Hematopoietic multipotent progenitor cell treated with erythropoietin and hydrocortisone succinate and interleukin-3 and kit ligand, for 15 days (in vitro differentiated cells): ENCODE results near the gene CAND1.

Experiments used
- DNase-seq: peaks from one replicate; pipeline ENCODE4 v3.0.0-alpha.2; 2015; ENCODE audit warnings: low spot score

CAND1 gene

DNA sequence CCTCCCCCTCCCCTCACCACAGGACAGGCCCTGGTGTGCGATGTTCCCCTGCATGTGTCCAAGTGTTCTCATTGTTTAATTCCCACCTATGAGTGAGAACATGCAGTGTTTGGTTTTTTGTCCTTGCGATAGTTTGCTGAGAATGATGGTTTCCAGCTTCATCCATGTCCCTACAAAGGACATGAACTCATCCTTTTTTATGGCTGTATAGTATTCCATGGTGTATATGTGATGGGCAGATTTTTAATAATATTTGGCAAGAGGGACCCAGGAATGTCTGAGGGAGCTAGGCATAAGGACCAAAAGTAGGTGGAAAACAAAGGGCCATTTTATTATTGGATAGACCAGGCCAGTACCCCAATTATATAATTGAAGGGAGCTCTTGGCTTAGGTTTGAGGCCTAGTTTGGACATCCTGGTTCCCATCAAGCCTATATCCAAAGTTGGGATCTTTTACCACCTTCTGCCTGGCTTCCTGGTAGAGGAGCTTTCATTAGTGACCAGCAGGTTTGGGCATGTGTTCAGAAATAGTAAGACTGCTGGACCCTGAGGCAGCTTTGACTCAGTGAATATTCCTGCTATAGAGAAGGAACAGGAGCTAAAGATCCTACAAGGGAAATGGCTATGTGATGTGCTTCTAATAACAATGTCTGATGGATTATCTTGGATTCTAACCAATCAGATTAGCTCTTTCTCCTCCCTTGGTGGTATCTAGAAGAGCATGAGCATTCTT, 76.0 kb downstream of the CAND1 start:
- DNase-seq: no peak

DNA sequence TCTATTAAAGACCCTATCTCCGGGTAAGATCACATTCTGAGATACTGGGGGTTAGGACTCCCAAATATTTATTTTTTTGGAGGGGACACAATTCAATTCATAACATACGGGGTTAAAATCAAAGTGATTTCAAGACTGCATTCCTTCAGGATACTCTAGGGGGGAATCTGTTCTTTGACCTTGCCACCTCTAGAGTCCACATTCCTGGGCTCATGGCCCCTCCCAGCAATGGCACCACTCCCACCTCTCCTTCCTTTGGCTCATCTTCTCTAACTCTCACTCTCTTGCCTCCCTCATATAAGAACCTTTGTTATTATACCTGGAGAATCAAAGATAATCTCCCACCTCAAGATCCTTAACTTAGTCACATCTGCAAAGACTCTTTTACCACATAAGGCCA, 79.5 kb downstream of the CAND1 start:
- DNase-seq: no peak

DNA sequence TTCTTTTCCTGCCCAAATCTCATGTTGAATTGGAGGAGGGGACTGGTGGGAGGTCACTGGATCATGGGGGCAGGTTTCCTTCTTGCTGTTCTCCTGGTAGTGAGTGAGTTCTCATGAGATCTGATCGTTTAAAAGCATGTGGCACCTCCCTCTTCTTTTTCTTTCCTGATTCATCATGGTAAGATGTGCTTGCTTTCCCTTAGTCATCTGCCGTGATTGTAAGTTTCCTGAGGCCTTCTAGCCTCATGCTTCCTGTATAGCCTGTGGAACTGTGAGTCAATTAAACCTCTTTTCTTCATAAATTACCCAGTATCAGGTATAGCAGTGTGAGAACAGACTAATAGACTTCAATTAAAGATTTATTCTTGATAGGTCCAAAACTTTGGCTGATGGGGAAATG, 83.5 kb downstream of the CAND1 start:
- no peak for DNase-seq

DNA sequence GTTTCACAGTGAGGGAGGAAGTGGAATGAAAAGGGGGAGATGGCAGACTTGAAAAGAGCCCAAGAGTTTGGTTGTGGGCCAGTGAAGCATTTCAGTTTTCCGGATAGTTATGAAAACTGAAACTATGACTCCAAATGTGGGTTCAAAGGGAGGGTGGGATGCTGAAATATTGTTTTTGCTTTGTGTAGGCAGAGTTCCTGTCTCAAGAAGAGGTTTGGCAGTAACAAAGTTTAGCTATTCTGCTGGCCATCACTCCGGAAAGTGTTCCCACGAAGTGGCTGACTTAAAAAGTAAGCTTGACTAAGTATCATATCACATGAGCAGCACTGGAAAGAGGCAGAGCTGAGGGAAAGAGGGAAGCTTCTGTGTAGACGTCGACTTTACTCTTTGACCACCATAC, 85.2 kb downstream of the CAND1 start:
- no peak for DNase-seq

DNA sequence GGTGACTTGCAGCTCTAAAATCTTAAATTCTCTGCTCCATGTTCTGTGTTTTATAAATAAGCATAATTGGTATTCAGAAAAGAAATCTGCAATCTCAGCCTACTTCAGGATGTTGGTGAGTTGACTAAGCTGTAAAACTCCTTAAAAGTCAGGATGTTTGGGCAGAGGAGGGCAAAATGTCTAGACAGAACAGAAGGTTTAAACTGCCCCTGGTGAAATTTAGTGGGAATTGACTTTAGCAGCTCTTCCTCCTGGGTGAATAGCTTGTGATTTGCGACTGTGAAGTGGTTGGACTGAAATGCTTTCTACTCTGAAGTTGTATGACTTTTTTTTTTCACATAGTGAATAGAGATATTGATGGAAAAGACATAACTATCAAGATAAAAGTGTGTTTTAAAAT, 85.8 kb downstream of the CAND1 start:
- no peak for DNase-seq

DNA sequence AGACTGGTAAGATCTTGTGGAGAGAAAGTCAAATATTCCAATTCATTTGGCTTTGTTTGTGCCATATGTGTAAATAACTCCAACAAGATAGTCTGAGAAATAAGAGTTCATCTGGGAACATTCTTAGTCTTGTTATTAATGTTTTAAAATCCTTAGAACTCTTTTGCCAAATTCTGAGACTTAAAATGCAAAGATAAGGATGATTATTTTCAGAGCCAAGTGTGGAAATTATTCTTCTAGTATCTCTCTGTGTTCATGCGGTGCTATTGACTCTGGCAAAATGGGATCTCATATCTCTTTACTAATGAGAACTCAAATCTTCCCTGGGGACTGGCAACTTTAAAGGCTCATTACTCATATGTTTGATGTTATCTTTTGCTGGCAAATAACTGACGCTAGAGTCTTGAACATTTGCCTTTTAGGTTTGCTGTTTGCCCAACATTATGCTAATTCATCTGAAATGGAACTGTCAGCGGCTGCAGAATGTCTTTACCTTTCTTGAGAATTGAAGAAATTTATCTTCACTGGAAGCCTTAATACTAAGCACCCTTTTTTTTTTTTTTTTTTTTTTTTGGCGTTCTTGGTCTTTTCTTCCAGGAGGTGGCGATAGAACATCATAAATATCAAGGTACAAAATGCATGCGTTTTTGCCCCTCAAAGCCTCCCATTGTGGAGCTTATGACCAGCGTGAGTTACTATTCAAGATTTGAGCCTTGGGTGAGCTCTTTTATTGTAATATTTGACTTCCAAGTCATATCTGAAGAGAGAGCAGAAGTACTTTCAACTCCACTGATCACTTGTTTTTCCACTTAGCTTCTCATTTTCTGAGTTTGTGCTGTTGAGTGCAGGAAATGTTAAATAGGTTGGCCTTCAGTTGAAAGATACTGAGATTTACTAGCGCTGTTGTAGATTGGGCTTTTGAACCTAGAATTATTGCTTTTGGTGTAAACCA, 86.5 kb downstream of the CAND1 start:
- peak; percentile 25 for DNase-seq

DNA sequence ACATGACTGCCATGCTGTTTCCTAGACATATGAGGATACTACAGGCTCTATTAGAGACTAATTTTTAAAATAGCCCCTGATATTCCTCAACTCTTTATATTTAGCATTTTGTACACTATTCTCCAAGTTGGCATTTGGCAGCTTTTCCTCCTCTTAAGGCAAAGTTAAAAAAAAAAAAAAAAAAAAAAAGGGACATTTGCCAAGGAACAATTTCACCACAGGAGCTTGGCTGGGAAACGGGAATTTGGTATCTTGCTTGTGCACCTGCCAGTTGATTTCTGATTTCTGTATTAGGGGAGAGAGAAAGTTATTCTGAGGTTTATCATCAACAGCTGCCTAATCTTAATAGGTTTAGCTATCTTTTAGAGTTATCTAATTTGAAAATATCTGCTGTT, 87.2 kb downstream of the CAND1 start:
- no peak for DNase-seq

DNA sequence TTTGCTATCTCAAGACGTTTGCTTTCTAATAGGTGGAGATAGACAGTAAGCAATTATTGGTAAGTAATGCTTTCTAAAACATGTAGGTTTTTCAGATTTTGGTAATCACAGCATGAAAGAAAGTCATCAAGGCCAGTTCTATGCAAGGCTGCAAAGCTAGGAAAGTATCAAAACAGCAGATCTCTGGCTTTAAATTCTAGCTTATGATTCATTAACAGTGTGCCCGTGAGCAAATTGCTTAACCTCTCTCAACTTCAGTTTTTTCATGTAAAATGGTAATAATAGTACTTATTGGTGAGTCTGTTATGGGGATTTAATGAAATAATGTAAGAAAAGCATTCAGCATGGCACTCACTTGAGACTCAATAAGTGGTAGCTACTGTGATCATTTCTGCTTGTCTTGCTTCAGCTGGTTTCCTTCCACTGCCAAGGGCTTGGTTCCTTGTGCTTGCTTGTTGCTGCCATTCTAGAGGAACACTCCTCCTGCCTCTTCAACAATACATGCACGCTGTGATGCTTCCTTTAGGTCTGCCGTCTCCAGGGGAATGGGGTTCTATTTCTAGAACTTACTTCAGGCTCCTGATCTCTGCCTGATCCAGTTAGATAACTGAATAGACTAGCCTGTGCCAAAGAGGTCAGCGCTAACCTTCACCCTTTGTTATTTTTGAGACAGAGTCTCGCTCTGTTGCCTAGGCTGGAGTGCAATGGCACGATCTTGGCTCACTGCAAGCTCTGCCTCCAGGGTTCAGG, 88.4 kb downstream of the CAND1 start:
- DNase-seq: no peak

DNA sequence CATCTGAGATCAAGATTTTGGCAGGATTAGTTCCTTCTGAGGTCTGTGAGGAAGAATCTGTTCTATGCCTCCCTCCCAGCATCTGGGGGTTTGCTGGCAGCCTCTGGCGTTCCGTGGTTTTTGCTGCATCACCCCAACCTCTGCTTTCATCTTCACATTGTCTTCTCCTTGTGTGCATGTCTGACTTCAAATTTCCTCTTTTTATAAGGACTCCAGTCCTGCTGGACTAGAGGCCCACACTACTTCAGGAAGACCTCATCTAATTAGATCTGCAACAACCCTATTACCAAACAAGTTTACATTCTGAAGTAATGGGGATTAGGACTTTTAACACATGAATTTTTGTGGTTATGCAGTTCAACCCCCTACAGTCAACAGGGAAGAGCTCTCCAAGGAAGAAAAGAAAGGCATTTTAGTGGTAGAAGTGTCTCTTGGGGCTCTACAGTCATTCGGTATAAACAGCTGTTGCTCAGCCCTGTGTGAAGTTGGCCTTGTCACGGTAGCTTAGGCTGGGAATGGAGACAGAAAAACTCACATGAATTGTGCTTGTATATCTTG, 89.7 kb downstream of the CAND1 start:
- no peak for DNase-seq

DNA sequence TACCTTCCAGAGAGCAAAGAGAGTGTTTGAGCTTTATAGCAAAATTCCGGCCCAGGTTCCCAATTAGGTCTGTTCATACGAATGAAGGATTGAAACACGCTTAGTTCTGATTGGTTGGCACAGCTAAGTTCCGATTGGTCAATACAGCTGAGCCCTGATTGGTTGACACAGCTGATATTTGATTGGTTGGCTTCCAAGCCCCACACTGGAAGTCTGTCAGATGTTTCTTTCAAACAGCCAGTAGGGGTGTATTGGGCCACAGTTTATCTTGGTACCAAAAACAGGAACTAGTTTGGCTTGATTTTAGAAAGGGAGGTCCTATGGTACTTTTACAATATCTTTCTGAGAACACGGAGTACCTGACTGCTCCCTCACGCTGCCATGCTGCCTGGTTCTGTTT, 93.4 kb downstream of the CAND1 start:
- no peak for DNase-seq

DNA sequence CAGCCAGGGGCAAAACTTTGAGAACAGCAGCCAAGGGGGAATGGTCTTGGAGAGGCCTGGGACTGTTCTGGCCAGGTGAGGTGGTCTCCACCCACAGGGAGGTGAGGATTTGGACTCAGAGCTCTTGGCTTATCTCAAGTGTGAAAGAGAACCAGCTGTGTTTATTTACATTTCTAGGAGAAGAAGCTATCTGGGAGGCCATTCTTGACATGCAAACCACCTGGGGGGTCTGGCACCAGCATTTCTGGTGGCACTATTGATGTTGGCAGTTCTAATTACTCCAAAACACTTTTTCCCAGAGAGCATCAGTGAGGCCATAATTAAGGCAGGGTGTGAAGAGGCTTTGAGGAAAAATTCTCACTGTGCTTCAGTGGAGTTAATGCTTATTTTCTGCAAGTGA, 95.1 kb downstream of the CAND1 start:
- DNase-seq: no peak

DNA sequence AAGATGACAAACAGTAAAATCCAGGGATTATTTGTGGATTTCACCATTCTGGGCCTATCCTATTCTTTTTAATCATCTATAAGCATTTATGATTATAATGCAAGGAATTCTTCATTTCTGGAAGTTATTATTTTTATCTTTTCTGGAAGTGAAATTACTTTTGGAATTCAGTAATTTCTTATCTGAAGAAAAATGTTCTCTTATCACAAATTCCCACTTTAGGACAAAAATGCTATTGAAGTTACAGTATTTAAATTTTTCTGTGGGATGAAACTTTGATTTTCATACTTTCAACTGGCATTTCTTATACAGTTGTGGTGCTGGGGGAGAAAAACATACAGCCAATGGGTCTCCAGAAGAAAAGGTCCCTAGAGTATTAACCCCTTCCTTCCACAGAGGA, 96.0 kb downstream of the CAND1 start:
- no peak for DNase-seq

DNA sequence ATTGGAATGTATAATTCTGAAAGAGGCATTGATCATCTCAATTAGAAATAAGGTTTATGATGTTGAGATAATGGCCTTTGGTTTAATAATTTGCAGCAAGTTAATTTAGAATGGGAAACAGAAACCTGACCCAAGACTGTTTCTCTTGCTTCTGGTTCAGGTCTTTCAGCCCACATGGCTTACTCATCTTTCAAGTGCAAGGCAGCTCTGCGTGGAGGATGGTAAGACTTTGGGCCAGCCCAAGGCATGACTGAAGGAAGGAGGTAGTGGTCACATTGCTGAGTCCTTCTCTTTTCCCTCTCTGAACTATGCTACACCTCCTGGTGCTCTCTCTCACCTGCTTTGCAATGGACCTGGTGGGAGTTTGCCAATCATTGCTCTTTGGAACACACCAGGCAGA, 98.7 kb downstream of the CAND1 start:
- DNase-seq: no peak
